ENCODE measurements around the gene TTC21B. TPM values are rescaled to one million over a fixed set of nuclear protein-coding genes. Genes with fewer than 3 reads are reported as not detected.
A peak's percentile ranks its signal among the peaks of the same experiment; 100 is the strongest.

TTC21B gene
- total RNA-seq, 2 experiments from 2014 or later: 26.2 to 29.8 TPM

- H3K4me2 ChIP-seq (ENCODE audit: low read length): no peak overlapping the region
- CTCF ChIA-PET (ENCODE audit: unreplicated experiment): no interaction called here
- POLR2A ChIA-PET: no interaction called here
- H3K4me3 ChIP-seq (ENCODE audit: low read depth, low read length, poor library complexity, severe bottlenecking): no peak overlapping the region
- intact Hi-C loops (cut with micrococcal nuclease; ENCODE audit: unreplicated experiment): loop anchor here (5.0 kb wide), 1 partner anchor 76 kb away; the partner anchor contains the start of gene TTC21B
- TF ChIP-seq EZH2phosphoT487 (IDR thresholded peaks at IDR 0.05; ENCODE audit: borderline replicate concordance, low read depth, low read length) (no peak), CTCF (conservative IDR thresholded peaks at IDR 0.05; ENCODE audit: low read length) (no peak)
- H2AFZ ChIP-seq (ENCODE audit: low read length): no peak overlapping the region
- no TSS peak for BruUV-seq (replicated peaks)
- H4K20me1 ChIP-seq (ENCODE audit: insufficient read depth, low read length): no peaks in the 10 kb centered on the region
- H3K4me1 ChIP-seq (ENCODE audit: insufficient read depth, low read length, poor library complexity, severe bottlenecking): peaks cover 6% of the 10 kb centered on the region
- no peaks in the 10 kb centered on the region for H3K79me2 ChIP-seq (ENCODE audit: insufficient read depth, low read depth, low read length)
- no peaks in the 10 kb centered on the region for H3K9me2 ChIP-seq (ENCODE audit: insufficient read depth, low read length)
- H3K9me3 ChIP-seq (ENCODE audit: low read length): no peaks in the 10 kb centered on the region
- H3K27ac ChIP-seq (ENCODE audit: low read depth, low read length, poor library complexity, severe bottlenecking): no peak overlapping the region
- DNase-seq (ENCODE audit: low spot score): no peak
- H3K36me3 ChIP-seq (ENCODE audit: insufficient read depth, low read length): peaks cover 21% of the 10 kb centered on the region
These were observed 77.3 kb downstream of the TTC21B start for GRCh38 chr2:165876269-165876668.

- Histone ChIP-seq H3K4me2 (ENCODE audit: low read length) (peak overlapping the region; percentile 47), H3K4me3 (ENCODE audit: low read depth, low read length, poor library complexity, severe bottlenecking) (no peak overlapping the region), H2AFZ (ENCODE audit: low read length) (peak overlapping the region; percentile 97), H3K4me1 (ENCODE audit: insufficient read depth, low read length, poor library complexity, severe bottlenecking) (peaks cover 6% of the 10 kb centered on the region), H3K9me2 (ENCODE audit: insufficient read depth, low read length) (no peaks in the 10 kb centered on the region), H3K27ac (ENCODE audit: low read depth, low read length, poor library complexity, severe bottlenecking) (no peak overlapping the region), H3K9me3 (ENCODE audit: low read length) (no peaks in the 10 kb centered on the region), H3K79me2 (ENCODE audit: insufficient read depth, low read depth, low read length) (no peaks in the 10 kb centered on the region), H3K36me3 (ENCODE audit: insufficient read depth, low read length) (peaks cover 10% of the 10 kb centered on the region), H4K20me1 (ENCODE audit: insufficient read depth, low read length) (no peaks in the 10 kb centered on the region)
- BruUV-seq (replicated peaks): no TSS peak
- CTCF ChIA-PET (ENCODE audit: unreplicated experiment): interaction anchor here (0.5 to 1.2 kb wide), 3 partner anchors 91 to 473 kb away, joined by 3 to 7 read pairs (median 3); no protein-coding TSS in a partner anchor
- peak; percentile 81 for DNase-seq (ENCODE audit: low spot score)
- POLR2A ChIA-PET: interaction anchor here (0.5 to 1.8 kb wide), 14 partner anchors 9 to 1534 kb away, joined by 3 to 8 read pairs (median 4); no protein-coding TSS in a partner anchor
- intact Hi-C loops (cut with micrococcal nuclease; ENCODE audit: unreplicated experiment): loop anchor here (1.0 to 5.0 kb wide), 4 partner anchors 78 to 473 kb away; partner anchors contain the start of gene TTC21B
- TF ChIP-seq CTCF (conservative IDR thresholded peaks at IDR 0.05; ENCODE audit: low read length) (peak; percentile 88), EZH2phosphoT487 (IDR thresholded peaks at IDR 0.05; ENCODE audit: borderline replicate concordance, low read depth, low read length) (no peak)
These were observed 79.0 kb downstream of the TTC21B start for GRCh38 chr2:165874445-165875039.

All from OCI-LY7 (cell line).